Activated T-helper 1 cell treated with anti-CD3 and anti-CD28 coated beads, Interleukin-2, amount 50 U/mL, for 16 hours (primary cell): ENCODE data around the gene DNMBP.

ENCODE experiments used
- DNase-seq, 2 donors: peaks; one replicate each; pipeline ENCODE4 v3.0.0-alpha.2; 2020; ENCODE audit warnings: low read depth in 1 of 2, low spot score in 1 of 2

Gene DNMBP

DNA sequence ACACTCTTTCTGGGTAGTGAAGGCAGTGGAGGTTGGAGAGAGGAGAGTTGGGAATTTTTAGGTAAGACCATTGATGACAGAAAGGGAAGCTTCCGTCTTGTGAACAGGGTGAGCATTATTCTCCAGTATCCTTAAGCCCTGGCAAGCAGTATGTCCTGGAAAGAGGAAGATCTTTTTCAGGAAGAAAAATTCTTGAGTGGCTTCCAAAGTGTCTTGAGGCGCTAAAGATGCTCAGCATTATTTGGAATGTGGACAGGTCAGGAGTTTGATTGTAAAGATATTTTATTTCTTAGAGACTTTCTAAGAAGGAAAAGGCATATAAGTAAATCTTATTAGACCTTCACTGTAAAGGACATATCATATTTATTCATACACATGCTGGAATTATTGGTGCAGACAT is 173.0 kb downstream of the DNMBP start:
- no peak for DNase-seq

DNA sequence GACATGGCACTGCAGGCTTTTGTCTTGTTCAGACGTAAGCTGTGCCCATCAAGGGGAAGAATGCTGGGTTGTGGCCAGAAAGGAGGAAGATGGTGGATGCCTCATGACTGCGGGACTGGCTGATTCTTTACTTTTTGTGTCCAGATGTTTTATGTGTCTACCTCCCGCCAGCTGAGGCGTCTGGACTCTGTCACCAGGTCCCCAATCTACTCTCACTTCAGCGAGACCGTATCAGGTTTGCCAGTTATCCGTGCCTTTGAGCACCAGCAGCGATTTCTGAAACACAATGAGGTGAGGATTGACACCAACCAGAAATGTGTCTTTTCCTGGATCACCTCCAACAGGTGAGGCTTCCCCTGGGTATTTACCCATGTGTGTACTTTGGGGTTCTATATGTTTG is 173.8 kb downstream of the DNMBP start:
- DNase-seq = no peak

DNA sequence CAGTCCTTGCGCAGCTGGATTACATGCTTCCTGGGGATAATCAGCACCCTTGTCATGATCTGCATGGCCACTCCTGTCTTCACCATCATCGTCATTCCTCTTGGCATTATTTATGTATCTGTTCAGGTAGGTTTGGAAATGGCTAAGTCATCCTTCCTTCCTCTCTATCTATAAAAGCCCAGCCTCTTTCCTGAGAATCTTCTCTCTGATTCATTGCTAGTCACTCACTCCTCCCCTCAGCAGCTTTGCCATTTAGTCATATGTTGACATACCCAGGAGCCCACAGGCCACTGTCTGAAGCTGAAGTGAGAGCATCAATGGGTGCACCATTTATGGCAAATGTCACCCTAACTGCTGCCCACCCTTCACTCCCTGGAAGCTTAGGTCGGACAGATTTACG is 175.3 kb downstream of the DNMBP start:
- no peak for DNase-seq

DNA sequence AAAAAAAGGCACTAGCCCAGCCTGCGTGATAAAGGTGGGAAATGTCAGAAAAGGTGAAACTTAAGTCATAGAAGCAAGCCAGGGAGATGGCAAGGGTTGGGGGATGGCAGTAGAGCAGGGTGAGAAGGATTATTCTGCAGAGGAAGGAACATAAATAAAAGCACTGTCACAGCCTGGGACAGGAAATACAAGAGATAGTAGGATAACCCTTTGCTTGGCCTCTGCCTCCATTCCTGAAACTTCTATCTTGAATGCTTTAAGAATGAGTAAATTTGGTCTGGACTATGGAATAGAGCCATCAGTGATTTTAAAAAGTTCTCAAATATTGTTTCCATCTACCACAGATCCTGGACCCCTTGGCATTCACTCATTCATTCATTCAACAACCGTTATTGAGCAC is 177.3 kb downstream of the DNMBP start:
- no peak for DNase-seq

DNA sequence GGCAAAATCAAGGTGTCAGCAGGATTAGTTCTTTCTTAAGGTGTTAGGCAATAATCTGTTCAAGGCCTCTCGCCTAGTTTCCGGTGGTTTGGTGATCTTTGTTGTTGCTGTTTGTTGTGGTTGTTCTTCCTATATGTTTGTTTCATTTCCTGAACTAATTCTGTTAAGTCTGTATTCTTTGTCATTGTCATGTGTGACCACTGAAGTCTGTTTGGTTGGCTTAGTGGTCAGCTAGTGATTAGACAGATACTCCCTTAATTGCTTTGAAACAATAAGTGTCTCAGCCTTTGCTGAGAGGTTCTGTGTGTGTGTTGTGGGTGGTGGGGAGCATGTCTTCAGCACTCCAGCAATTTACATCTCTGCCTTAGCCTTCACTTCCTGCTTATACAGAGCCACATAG is 181.3 kb downstream of the DNMBP start:
- DNase-seq = no peak

DNA sequence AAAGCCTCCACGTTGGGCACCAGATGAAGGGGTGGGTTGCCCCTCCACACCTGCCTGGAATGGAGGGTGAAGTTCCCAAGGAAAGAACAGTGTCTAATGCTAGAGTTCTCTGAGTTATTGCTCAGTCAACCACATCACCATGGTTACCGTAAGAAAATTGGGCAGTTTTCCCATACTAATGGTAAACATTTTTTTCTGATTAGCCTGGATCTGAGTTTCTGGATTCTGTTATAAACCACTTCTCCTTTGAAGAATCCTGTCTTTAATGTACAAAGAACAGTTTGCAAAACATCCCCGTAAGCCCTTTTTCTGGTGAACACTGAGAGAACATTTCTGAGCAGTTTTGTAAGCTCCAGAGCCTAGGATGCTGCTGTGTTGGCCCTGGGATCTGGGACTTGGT is 181.8 kb downstream of the DNMBP start:
- DNase-seq = no peak
